Heart right ventricle (tissue), 16 donors: ENCODE measurements around the gene TSTD1. TPM values are rescaled to one million over a fixed set of nuclear protein-coding genes. Genes with fewer than 3 reads are reported as not detected.
A peak's percentile ranks its signal among the peaks of the same experiment; 100 is the strongest.

Experiments
- ATAC-seq, 8 donors: fragments of 200-7000 bp; cut with Tn5 transposase; one replicate each; pipeline ENCODE4 v1.9.1; 2020; ENCODE audit warnings: mild to moderate bottlenecking in 8 of 8, moderate library complexity in 8 of 8, moderate number of reproducible peaks in 1 of 8
- DNase-seq, 2 donors: peaks; one replicate each; pipeline ENCODE4 v3.0.0-alpha.2; 2020
- H3K27ac ChIP-seq, 10 donors: fragments of 200-600 bp; sonication (generic) in 2 of 10; one replicate each; pipeline versions ENCODE4 v1.5.0 to v1.8.0; 2020 to 2022; ENCODE audit warnings: mild to moderate bottlenecking in 3 of 10
- H3K27me3 ChIP-seq, 7 donors: fragments of 200-600 bp; one replicate each; pipeline ENCODE4 v1.8.0; 2021 to 2022; ENCODE audit warnings: mild to moderate bottlenecking in 2 of 7
- H3K36me3 ChIP-seq, 9 donors: fragments of 200-600 bp; sonication (generic) in 1 of 9; one replicate each; pipeline versions ENCODE4 v1.5.0 to v1.8.0; 2020 to 2022; ENCODE audit warnings: mild to moderate bottlenecking in 2 of 9
- H3K4me1 ChIP-seq, 9 donors: fragments of 200-600 bp; sonication (generic) in 1 of 9; one replicate each; pipeline versions ENCODE4 v1.5.0 to v1.8.0; 2020 to 2022; ENCODE audit warnings: mild to moderate bottlenecking in 4 of 9
- H3K4me3 ChIP-seq, 10 donors: fragments of 200-600 bp; sonication (generic) in 2 of 10; one replicate each; pipeline versions ENCODE4 v1.5.0 to v1.8.0; 2020 to 2022; ENCODE audit warnings: mild to moderate bottlenecking in 7 of 10, moderate library complexity in 2 of 10
- H3K9me3 ChIP-seq, 11 donors: fragments of 200-600 bp in 10 of 11; sonication (generic) in 2 of 11; one replicate each; pipeline versions ENCODE4 v1.5.0 to v1.8.0; 2013 to 2022; ENCODE audit warnings: mild to moderate bottlenecking in 2 of 11, control low read depth in 1 of 11, moderate library complexity in 1 of 11
- CTCF ChIP-seq, 9 donors: fragments of 200-600 bp; sonication (generic) in 2 of 9; IDR thresholded peaks; one replicate each; pipeline versions ENCODE4 v1.5.0 to v1.8.0; 2021 to 2022; ENCODE audit warnings: antibody characterized with exemption in 9 of 9, mild to moderate bottlenecking in 5 of 9, moderate library complexity in 1 of 9
- WGBS, 2 donors: extraction: QIAGEN DNeasy Blood & Tissue Kit; methylation state at CpG; one replicate each; pipeline ENCODE4 v1.1.7; 2013; ENCODE audit warnings: inconsistent platforms in 1 of 2; 5-methylcytosine and 5-hydroxymethylcytosine counted together
- intact Hi-C, 10 donors: fragments of 100-400 bp; cut with DNase I; formaldehyde crosslinking; loops; one replicate each; pipeline versions ENCODE4 v1.11.1 to v1.14.2; 2022
- polyA plus RNA-seq, 2 donors: library from polyadenylated mRNA; stranded (reverse); fragments of 200-250 nt; gene quantifications; one replicate each; pipeline ENCODE4 v1.2.3, GENCODE V29; 2013
- total RNA-seq, 10 donors: library from RNA; stranded (reverse); fragmentation: NEBNext Ultra II Directional in 3 of 10; extraction: Animal tissue kit (Norgen Biotek cat#: 25700) in 3 of 10; gene quantifications; one replicate each; pipeline versions ENCODE4 v1.2.1 to v1.2.4, GENCODE V29; 2021 to 2023
- donor health status: Arrhythmogenic right ventricular cardiomyopathy.
- donor health status: ischemic (EF 13 %, LVEDD 7.1; RV severe dilation, severe dysfunction).
- donor health status: healthy with polysubstance abuse.
- donor health status: DM: no; HTN: yes; CAD: no.
- donor health status: DM: no; HTN: no; CAD: no.
- donor health status: ischemic (EF 25% LVEDD 6.9; RV normal size, moderate dysfunction).
- donor health status: ischemic (EF 25% LVEDD 5.7; RV mildly dilated, moderate dysfunction).
- donor health status: healthy.
- donor health status: DM: yes; HTN: yes; CAD: no.
- donor health status: Ischemic cardiomyopathy.
- donor health status: ischemic (EF 35%, LVEDD 5.7; RV mildly dilated, moderate dysfunction).
- donor health status: nonischemic (EF 11% LVEDD 7.7; RV severe dilation, severe dysfunction).
- donor health status: DM: yes; HTN: yes; CAD: no.
- donor health status: PGD.
- donor health status: ischemic (EF 29% LVEDD 5.4; RV normal size, mild dysfunction).
- donor health status: nonischemic (EF 23%, LVEDD 6.1; RV moderate dilation, normal function).

Gene TSTD1
- total and polyA plus RNA-seq, 12 donors, result 8.0 to 18.0 (median 13.4) TPM

GRCh38 chr1:161039546-161039945 is 782 bp upstream of the TSTD1 start:
- Histone ChIP-seq H3K4me1 (peaks cover 0 to 36% (median 16%) of the 10 kb centered on the region in 9 donors), H3K36me3 (peaks cover 0 to 49% (median 41%) of the 10 kb centered on the region in 9 donors), H3K27ac (no peak overlapping the region), H3K4me3 (no peak overlapping the region), H3K27me3 (no peaks in the 10 kb centered on the region), H3K9me3 (no peaks in the 10 kb centered on the region)
- intact Hi-C loops, result no loop called here
- DNase-seq (no peak), ATAC-seq (no peak)
- TF ChIP-seq CTCF (IDR thresholded peaks at IDR 0.05), result no peak
- 78 to 87% methylated on average over 5 of the region's 5 CpGs for WGBS, 2 donors

GRCh38 chr1:161039154-161039545 is 386 bp upstream of the TSTD1 start:
- ATAC-seq, result no peak
- intact Hi-C loops, result no loop called here
- Histone ChIP-seq H3K27ac (peak overlapping the region in 4 of 10 donors; percentile 29 to 66 (median 56)), H3K4me1 (peaks cover 0 to 32% (median 12%) of the 10 kb centered on the region in 9 donors), H3K27me3 (no peaks in the 10 kb centered on the region), H3K4me3 (peak overlapping the region in 9 of 10 donors; percentile 34 to 66 (median 59)), H3K9me3 (no peaks in the 10 kb centered on the region), H3K36me3 (peaks cover 0 to 49% (median 41%) of the 10 kb centered on the region in 9 donors)
- WGBS, 2 donors, result 19 to 32% methylated on average over 3 of the region's 3 CpGs
- TF ChIP-seq CTCF (IDR thresholded peaks at IDR 0.05), result no peak
- no peak for DNase-seq

- ATAC-seq, result peak in 1 of 8 donors; percentile 32
- Histone ChIP-seq H3K4me1 (peaks cover 0 to 25% (median 0%) of the 10 kb centered on the region in 9 donors), H3K27ac (peak overlapping the region in 4 of 10 donors; percentile 35 to 66 (median 56)), H3K36me3 (peaks cover 0 to 44% (median 39%) of the 10 kb centered on the region in 9 donors), H3K4me3 (peak overlapping the region; percentile 23 to 66 (median 58)), H3K9me3 (no peaks in the 10 kb centered on the region), H3K27me3 (no peaks in the 10 kb centered on the region)
- WGBS, 2 donors, result 62 to 70% methylated on average over 21 of the region's 21 CpGs
- no peak for DNase-seq
- intact Hi-C loops, result no loop called here
- TF ChIP-seq CTCF (IDR thresholded peaks at IDR 0.05), result no peak
Measured at GRCh38 chr1:161037661-161038522, 872 bp downstream of the TSTD1 start.

GRCh38 chr1:161033751-161034150 is 5.0 kb downstream of the TSTD1 start:
- Histone ChIP-seq H3K27ac (no peak overlapping the region), H3K4me1 (peaks cover 0 to 26% (median 0%) of the 10 kb centered on the region in 9 donors), H3K27me3 (no peaks in the 10 kb centered on the region), H3K9me3 (no peaks in the 10 kb centered on the region), H3K36me3 (peaks cover 0 to 3% (median 0%) of the 10 kb centered on the region in 9 donors), H3K4me3 (no peak overlapping the region)
- WGBS, 2 donors, result 97 to 98% methylated on average over 3 of the region's 3 CpGs
- intact Hi-C loops, result no loop called here
- no peak for DNase-seq
- TF ChIP-seq CTCF (IDR thresholded peaks at IDR 0.05), result no peak
- ATAC-seq, result no peak
